Measurements from ENCODE around the gene POU6F1.
"Not testable (repeated sequence)": the region's sequence is repeated elsewhere in the genome, so short reads cannot be mapped to it uniquely, and the experiment has no call there.

POU6F1 gene, protein sequence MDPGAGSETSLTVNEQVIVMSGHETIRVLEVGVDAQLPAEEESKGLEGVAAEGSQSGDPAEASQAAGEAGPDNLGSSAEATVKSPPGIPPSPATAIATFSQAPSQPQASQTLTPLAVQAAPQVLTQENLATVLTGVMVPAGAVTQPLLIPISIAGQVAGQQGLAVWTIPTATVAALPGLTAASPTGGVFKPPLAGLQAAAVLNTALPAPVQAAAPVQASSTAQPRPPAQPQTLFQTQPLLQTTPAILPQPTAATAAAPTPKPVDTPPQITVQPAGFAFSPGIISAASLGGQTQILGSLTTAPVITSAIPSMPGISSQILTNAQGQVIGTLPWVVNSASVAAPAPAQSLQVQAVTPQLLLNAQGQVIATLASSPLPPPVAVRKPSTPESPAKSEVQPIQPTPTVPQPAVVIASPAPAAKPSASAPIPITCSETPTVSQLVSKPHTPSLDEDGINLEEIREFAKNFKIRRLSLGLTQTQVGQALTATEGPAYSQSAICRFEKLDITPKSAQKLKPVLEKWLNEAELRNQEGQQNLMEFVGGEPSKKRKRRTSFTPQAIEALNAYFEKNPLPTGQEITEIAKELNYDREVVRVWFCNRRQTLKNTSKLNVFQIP

GRCh38 chr12:51217968-51218606 is at the start of gene POU6F1:
Gene POU6F1, minus strand, starts transcription at chr12:51218062. Its CDS starts 11,226 bp downstream, at chr12:51206836.
- peak; percentile 89 for DNase-seq

GRCh38 chr12:51265024-51265423 is 47.2 kb upstream of the POU6F1 start:
- no peak for DNase-seq

DNA sequence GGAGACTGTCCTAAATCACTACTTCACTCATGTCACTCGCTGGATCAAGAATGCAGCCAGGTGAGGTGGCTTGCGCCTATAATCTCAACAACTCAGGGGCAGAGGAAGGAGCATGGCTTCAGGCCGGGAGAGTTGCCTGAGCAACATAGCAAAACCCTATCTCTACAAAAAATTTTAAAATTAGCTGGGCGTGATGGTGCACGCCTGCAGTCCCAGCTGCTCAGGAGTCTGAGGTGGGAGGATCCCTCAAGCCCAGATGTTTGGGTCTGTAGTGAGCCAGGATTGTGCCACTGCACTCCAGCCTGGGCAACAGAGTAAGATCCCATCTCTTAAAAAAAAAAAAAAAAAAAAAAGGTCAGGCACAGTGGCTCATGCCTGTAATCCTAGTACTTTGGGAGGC is 46.4 kb upstream of the POU6F1 start:
- no peak for DNase-seq

DNA sequence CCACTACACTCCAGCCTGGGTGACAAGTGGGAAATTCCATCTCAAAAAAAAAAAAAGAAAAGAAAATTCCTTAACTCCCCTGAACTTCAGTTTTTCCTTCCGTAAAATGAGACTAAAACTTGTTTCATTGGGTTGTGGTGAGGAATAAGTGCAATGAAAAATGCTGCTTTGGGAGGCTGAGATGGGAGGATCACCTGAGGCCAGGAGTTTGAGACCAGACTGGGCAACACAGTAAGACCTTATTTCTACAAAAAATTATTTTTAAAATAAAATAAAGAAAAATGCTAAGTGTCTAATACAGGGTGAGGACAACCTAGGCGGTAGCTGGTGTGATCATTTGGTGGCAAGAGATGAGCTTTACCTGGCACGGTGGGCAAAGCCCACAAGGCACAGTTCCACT is 45.5 kb upstream of the POU6F1 start:
- DNase-seq = no peak

DNA sequence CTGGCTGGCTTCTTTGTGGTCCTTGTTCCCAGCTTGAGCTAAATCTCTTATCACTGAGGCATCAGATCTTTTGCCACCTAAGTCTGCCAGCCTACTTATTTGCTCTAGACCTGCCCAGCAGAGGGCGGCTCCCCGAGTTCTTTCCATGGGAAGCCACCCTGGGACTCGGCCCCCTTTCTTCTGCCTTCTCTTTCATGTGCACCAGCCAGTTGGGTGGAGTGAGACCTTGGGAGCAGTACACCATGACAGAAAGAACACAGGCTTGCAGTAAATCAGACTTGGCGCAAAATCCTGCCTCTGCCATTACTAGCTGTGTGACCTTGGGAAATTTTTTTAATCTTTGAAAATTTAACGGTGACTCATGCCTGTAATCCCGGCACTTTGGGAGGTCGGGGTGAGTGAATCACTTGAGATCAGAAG is 44.9 kb upstream of the POU6F1 start:
- no peak for DNase-seq

GRCh38 chr12:51259600-51259999 is 41.7 kb upstream of the POU6F1 start:
- DNase-seq = not testable (repeated sequence)

DNA sequence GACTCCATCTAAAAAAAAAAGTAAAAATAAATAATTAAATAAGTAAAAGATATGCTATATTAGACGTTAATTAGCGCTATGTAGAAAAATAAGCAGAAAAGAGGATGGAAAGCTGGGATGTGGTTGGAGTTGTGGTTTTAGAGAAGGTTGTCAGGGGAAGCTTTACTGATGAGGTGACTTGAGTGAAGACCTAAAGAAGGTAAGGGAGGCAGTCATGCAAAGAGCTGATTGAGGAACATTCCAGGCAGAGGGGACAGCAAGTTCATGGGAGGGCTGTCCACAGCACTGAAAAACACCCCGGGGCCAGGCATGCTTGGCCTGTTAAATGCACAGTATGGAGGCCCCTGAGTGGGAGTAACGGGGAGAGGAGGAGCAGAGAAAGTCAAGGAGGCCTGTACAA is 36.7 kb upstream of the POU6F1 start:
- no peak for DNase-seq

DNA sequence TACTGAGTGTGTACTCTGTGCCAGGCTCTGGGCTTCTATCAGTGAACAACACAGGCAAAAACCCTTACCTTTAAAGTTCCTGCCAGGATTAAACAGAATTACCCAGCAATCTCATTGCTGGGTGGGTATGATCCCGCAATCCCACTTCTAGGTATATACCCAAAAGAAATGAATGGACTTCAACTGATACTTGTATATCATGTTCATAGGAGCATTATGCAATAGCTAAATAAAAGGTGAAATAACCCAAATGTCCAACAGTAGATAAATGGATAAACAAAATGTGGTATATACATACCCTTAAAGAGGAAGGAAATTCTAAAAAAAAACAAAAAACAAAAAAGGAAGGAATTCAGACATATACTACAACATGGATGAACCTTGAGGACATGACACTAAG is 35.4 kb upstream of the POU6F1 start:
- DNase-seq = no peak

GRCh38 chr12:51247523-51248206 is 29.8 kb upstream of the POU6F1 start:
- no peak for DNase-seq

DNA sequence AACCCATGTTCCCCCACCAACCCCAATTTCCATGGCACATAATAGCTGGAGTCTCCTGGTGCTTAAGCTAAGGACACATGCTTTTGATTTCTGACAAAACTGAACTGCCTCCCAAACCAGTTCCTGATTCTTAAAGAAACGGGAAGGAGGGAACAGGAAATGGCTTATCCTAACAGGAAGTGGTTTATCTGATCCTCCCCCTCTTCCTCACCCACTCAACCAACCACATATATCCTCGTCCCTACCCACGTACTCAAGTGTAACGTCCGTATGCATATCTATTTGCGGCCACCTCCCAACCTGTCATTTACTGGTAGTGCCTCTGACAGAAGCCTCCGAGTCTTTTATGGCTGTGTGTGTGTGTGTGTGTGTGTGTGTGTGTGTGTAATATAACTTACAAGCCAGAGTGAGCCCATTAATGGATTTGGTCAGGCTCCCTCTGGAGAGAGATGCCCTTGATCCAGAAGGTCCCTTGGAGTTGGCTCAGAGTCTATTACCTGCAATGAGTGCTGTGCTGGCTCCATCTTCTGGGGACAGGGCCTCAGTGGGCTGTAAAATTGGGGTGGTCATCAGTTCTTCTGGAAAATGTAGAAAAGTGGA is 28.5 kb upstream of the POU6F1 start:
- DNase-seq = peak; percentile 50

GRCh38 chr12:51245476-51246253 is 27.8 kb upstream of the POU6F1 start:
- DNase-seq = no peak

- no peak for DNase-seq
Measured at GRCh38 chr12:51244269-51244668, 26.4 kb upstream of the POU6F1 start.

GRCh38 chr12:51242876-51243275 is 25.0 kb upstream of the POU6F1 start:
- DNase-seq = no peak

DNA sequence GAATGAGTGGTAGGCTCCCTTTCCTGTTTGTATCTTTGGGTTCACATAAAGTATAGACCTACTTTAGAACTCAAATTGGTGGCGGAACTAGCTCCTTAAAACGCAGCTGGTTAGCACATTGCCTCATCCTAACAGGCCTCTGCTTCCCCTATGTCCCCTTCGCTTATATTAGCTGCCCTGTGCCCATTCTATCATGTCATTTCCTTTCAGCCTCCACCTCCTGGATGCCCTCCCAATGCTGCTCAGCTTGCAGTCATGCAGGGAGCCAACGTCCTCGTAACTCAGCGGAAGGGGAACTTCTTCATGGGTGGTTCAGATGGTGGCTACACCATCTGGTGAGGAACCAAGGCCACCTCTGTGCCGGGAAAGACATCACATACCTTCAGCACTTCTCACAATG is 24.3 kb upstream of the POU6F1 start:
- DNase-seq = no peak

DNA sequence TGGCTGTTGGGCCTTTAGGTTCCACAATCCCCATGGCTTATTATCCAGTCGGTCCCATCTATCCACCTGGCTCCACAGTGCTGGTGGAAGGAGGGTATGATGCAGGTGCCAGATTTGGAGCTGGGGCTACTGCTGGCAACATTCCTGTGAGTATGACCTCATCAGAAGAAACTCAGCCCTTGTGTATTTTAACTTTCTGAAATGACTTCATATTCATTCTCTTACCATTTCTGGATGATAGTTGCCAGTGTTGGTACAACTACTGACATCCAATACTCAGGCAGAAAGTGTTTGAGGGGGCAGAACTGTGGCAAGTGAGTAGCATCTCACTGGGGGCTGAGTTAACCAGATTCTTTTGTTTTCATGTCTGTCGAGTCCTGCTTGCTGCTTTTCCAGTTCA is 23.1 kb upstream of the POU6F1 start:
- no peak for DNase-seq

- peak; percentile 97 for DNase-seq
Measured at GRCh38 chr12:51238510-51239334, 20.9 kb upstream of the POU6F1 start, which contains the start of gene DAZAP2. Gene DAZAP2, plus strand, starts transcription at chr12:51238826. Its CDS starts 82 bp downstream, at chr12:51238908.

DNA sequence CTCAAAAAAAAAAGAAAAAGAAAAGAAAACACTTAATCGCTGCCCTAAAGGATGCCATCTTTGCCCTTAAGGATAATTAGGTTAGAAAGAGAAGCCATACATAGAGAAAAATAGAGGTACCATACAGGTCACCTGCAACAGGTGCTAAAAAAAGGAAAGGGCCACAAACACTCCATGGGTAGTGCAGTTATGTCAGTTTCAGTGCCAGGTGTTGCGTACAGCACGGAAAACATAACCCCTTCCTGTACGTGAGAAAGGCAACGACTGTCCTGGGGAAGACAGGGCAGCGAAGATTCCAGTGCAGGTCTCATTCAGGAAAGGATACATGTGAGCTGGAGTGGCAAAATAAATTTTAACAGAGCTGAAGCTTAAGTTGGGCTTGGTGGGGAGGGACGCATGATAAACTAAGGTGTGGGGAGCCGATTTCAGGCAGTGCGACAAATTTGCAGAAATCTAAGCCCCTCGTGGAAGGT is 20.2 kb upstream of the POU6F1 start:
- no peak for DNase-seq

- DNase-seq = no peak
Measured at GRCh38 chr12:51234530-51234929, 16.7 kb upstream of the POU6F1 start.

- no peak for DNase-seq
Measured at GRCh38 chr12:51232642-51233041, 14.8 kb upstream of the POU6F1 start.

GRCh38 chr12:51229116-51229809 is 11.4 kb upstream of the POU6F1 start:
- no peak for DNase-seq

Measured in femur (tissue), 1 donor.